HG02678 (cell line): ENCODE measurements around the gene WDR37.

Experiments used
- ATAC-seq: cut with Tn5 transposase; IDR thresholded peaks from one replicate; pipeline ENCODE4 v1.9.1; 2021; ENCODE audit warnings: mild to moderate bottlenecking, moderate library complexity; ENCODE audit not compliant: unreplicated experiment

The WDR37 gene

GRCh38 chr10:1068380-1069361 lies 12.5 kb downstream of the WDR37 start:
- ATAC-seq: no peak

GRCh38 chr10:1070919-1071318 lies 14.7 kb downstream of the WDR37 start:
- ATAC-seq: no peak

GRCh38 chr10:1074052-1074747 lies 18.0 kb downstream of the WDR37 start:
- ATAC-seq: no peak

- ATAC-seq: no peak
Measured at GRCh38 chr10:1074748-1075308, 18.6 kb downstream of the WDR37 start.

GRCh38 chr10:1078668-1079067 lies 22.5 kb downstream of the WDR37 start:
- ATAC-seq: no peak

- ATAC-seq: no peak
Measured at GRCh38 chr10:1083581-1083980, 27.4 kb downstream of the WDR37 start.

GRCh38 chr10:1084011-1084950 lies 28.1 kb downstream of the WDR37 start:
- ATAC-seq: no peak

GRCh38 chr10:1085258-1085657 lies 29.1 kb downstream of the WDR37 start:
- ATAC-seq: no peak

- no peak for ATAC-seq
Measured at GRCh38 chr10:1086787-1087186, 30.6 kb downstream of the WDR37 start.

- ATAC-seq: no peak
Measured at GRCh38 chr10:1089017-1089689, 33.0 kb downstream of the WDR37 start.

- ATAC-seq: no peak
Measured at GRCh38 chr10:1090696-1091095, 34.5 kb downstream of the WDR37 start.

- no peak for ATAC-seq
Measured at GRCh38 chr10:1093696-1094095, 37.5 kb downstream of the WDR37 start.

- peak; percentile 75 for ATAC-seq
Measured at GRCh38 chr10:1094112-1095057, 38.2 kb downstream of the WDR37 start.

- ATAC-seq: no peak
Measured at GRCh38 chr10:1095498-1095897, 39.3 kb downstream of the WDR37 start.

GRCh38 chr10:1096287-1096889 lies 40.2 kb downstream of the WDR37 start:
- ATAC-seq: no peak

GRCh38 chr10:1097436-1097835 lies 41.3 kb downstream of the WDR37 start:
- no peak for ATAC-seq

- ATAC-seq: no peak
Measured at GRCh38 chr10:1100143-1100542, 44.0 kb downstream of the WDR37 start.

- no peak for ATAC-seq
Measured at GRCh38 chr10:1100691-1101368, 44.6 kb downstream of the WDR37 start.
